ENCODE measurements around the gene USP33.
"Not testable (repeated sequence)": the region's sequence is repeated elsewhere in the genome, so short reads cannot be mapped to it uniquely, and the experiment has no call there.

USP33 gene

DNA sequence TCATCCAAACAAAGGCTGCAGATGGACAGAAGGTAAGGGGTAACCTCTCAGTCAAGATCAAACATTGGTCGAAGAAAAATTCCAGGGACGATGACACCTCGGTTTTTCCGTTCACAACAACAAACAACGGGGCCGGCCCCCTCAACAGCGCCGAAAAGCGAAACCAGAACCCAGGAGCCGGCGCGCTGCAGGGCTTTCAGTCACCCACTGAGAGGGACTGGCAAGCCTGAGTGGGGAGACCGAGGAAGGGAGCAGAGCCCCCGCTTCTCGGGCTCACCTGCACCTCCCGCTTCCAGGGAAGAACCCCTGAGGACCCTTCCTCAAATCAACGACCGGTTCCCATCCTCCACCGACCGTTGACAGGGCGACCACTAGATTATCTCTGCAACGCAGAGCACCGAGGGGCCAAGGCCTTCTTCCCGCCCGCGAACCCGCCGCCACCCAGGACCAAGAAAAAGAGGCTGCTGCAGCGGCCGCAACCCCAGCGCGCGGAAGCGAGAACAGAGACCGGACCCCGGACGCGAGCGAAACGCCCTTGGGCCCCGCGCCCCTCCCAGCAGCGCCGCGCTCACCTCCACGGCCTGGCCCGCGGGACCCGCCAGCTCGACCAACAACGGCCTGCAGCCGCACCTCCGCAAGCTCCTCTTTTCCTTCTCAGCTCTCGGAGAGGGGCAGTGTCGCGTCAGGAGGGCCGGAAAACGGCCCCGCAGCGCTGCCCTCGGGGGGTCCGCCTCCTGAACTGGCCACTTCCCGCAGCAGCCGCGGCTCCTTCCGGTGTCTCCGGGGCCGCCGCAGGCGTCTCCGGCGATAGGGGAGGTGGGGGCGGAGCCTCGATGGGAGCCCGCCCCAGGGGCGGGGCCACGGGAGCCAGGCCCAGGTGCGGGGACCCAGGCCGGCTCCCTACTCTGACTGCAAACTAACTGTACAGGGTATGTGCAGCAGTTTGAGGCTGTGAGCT lies at the start of gene USP33:
USP33 (minus strand) TSS at position 782 of the 958 bp plus-strand sequence. CDS start 18,155 bp downstream, outside the sequence.
- in situ Hi-C loops (cut with MboI; ENCODE audit: low sequenced_read_pairs) = no loop called here

DNA sequence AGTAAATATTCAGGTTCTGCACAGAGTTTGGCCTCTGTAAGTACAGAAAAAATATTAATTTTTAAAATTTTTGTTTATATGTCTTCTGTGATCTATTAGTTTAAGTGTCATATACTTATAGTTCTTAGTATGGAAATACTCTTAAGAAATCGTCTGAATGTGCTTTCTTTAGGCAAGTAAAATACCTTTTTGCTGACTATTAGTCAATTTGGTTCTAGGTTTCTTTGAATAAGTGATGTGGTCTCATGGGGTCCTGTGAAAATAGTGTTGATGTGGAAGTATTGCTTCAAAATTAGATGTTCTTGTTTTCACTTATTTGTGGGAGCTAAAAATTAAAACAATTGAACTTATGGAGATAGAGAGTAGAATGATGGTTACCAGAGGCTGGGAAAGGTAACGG lies 43.7 kb upstream of the USP33 start:
- in situ Hi-C loops (cut with MboI; ENCODE audit: low sequenced_read_pairs) = no loop called here

DNA sequence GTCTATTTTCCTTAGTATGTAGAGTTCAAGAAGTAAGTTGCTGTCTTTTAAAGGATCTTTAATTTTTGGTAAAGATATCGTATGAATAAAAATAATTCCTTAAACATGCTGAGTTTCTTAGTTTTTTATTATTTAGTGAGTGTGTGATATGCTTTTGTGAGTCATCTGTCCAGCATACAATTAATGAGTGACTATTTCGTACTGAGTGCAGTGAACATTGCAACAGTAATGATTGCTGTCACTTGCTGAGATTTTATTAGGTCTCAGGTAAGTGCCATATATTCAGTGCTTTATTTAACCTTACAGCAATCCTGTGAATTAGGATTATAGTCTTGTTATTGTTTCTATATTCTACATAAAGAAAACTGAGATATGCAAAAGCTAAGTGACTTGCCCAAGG lies 42.4 kb upstream of the USP33 start:
- in situ Hi-C loops (cut with MboI; ENCODE audit: low sequenced_read_pairs) = no loop called here

DNA sequence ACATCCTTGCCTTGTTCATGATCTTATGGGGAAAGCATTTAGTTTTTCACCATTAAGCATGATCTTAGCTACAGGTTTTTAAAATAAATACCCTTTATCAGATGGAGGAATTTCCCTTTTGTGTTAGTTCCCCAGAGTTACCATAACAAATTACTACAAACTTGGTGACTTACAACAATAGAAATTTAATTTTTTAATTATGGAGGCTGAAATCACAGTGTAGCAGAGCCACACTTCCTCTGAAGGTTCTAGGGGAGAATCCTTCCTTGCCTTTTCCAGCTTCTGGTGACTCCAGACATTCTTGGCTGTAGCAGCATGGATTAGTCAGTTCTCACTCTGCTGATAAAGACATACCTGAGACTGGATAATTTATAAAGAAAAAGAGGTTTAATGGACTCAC lies 38.3 kb upstream of the USP33 start:
- in situ Hi-C loops (cut with MboI; ENCODE audit: low sequenced_read_pairs) = no loop called here

DNA sequence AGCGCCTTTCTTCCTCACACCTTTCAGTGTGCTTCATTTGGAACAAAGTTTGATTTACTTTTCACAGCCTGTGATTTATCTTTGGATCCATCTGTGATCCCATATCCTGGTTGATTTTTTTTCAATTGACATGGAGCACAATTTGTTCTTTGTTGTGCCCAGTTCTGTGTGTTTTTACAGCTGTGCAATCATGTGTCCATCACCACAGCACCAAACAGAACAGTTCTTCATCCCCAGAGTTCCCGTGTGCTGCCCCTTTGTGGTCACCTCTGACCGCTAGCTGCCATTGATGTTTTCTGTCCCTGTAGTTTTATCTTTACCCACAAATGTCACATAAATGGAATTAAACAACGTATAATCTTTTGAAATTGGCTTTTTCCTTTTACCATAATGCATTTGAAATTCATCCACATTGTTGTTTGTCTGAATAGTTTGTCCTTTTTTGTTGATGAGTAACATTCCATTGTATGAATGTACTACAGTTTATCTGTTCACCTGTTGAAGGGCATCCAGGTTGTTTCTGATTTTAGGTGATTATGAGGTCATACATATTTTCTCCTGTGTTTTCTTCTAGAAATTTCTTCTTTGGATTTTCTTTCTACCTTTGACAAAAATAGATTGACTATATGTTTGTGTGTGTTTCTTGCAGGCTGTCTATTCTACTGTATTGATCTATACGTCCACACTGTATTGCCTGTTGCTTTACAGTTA lies 37.2 kb upstream of the USP33 start:
- in situ Hi-C loops (cut with MboI; ENCODE audit: low sequenced_read_pairs) = no loop called here

DNA sequence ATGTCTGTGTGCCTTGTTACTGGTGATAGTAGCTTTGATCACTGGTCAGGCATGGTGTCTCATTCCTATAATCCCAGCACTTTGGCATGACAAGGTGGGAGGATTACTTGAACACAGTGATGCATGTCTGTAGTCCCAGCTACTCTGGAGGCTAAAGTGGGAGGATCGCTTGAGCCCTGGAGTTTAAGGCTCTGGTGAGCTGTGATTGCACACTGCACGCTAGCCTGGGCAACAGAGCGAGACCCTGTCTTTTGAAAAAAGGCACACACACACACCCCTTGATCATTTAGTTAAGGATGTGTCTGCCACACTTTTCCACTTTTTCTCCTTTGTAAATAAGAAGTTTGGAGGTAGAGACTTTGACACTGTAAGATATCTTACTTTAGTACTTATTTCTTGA lies 34.9 kb upstream of the USP33 start:
- in situ Hi-C loops (cut with MboI; ENCODE audit: low sequenced_read_pairs) = no loop called here

DNA sequence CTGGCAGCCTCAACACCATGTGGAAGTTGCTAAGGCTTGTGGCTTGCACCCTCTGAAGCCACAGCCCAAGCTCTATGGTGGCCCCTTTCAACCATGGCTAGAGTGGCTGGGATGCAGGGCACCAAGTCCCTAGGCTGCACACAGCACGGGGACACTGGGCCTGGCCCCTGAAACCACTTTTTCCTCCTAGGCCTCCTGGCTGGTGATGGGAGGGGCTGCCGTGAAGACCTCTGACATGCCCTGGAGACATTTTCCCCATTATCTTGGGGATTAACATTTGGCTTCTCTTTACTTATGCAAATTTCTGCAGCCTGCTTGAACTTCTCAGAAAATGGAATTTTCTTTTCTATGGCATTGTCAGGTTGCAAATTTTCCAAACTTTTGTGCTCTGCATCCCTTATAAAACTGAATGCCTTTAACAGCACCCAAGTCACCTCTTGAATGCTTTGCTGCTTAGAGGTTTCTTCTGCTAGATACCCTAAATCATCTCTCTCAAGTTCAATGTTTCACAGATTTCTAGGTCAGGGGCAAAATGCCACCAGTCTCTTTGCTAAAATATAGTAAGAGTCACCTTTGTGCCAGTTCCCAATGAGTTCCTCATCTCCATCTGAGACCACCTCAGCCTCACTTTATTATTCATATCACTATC lies 26.6 kb upstream of the USP33 start:
- in situ Hi-C loops (cut with MboI; ENCODE audit: low sequenced_read_pairs) = not testable (repeated sequence)

DNA sequence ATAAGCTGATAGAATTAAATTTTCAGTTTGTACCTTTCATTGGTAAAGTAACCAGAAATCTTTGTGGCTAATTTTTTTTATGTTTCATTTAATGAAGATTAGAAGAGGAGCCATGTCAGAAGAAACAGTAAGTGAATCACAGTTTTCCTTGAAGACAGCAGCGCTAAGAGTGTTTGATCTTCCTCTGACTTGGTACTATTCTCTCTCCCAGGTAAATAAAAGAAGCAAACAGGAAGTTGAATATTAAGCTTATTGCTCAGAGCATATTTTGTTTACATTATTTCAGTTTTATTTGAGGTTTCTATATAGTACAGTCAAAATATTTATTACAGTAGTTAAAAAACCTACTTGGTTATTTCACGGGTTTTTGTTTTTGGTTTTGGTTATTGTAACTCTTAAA lies 23.5 kb upstream of the USP33 start:
- in situ Hi-C loops (cut with MboI; ENCODE audit: low sequenced_read_pairs) = no loop called here

DNA sequence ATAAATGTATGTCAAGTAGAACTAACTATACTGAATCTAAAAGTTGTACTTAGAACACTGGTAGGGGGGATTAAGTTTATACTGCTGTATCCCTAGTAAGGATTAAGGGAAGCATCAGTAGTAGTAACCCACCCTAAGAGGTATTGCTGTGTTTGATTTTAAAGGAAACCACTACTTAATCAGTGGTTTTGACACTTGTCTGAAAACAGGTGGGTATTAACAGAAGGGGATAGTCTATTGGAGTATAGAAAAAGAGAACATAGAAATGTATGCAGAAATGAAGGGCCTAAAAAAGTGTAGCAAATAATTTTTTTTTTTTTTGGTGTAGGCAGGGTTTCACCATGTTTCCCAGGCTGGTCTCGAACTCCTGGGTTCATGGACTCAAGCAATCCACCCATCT lies 22.0 kb upstream of the USP33 start:
- in situ Hi-C loops (cut with MboI; ENCODE audit: low sequenced_read_pairs) = no loop called here

DNA sequence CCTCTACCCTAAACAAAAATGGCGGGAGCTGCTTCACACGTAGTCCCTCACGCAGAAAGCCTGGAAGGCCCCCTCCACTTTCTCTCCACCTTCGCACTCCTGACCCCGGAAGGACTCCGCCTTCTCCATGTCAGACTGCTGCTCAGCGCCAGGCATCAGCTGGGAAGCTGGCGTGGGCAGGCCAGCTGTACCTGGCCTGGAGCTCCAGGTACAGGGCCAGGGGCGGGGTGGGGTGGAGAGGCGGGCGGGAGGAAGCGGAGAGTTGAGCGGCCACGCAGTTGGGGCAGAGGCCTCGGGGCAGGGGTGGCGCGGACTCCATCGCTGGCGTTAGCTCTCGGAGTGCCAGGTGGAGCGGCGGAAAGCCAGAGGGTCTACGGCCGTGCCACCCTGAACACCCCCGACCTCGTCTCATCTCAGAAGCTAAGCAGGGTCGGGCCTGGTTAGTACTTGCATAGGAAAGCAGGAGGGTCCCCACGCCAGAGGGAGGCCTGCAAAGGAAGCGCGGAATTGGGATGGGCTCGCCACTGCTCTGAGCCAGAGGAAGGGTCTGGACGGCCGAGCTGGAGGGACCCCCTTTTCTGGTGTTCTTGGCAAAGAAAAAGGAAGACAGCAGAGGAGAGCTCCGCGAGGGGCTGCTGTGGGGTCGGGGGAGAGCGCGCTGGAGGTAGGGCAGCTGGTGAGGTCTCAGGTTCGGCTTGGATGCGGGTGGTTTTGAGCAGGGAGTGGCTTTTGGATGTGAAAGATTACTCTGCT lies 20.1 kb upstream of the USP33 start, which contains the start of gene MIGA1:
MIGA1 (plus strand) TSS at position 121 of the 753 bp plus-strand sequence. CDS start 3,604 bp downstream, outside the sequence.
- in situ Hi-C loops (cut with MboI; ENCODE audit: low sequenced_read_pairs) = no loop called here

DNA sequence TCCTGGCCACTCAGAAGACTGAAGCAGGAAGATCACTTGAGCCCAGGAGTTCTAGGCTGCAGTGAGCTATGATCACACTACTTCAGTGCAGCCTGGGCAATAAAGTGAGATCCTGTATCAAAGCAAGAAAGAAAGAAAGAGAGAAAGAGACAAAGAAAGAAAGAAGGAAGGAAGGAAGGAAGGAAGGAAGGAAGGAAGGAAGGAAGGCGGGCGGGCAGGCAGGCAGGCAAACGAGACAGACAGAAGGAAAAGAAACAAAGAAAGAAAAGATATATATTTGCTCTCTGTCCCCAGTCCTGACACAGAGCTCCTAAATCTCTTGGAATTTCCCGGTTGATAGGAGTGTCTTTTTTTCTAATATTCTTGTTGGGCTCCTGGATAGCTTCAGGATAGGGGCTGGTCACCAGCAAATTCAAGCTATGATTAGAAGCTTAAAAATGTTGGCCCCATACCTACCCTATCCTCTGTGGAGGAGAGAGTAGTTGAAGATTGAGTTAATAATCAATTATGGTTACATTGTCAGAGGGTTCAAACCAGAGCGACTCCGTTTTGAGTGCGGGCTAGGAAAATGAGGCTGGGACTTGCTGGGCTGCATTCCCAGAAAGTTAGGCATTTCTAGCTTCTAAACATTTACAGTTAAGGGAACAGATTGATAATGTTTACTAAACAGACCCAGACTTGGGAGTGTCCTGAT lies 16.5 kb upstream of the USP33 start:
- in situ Hi-C loops (cut with MboI; ENCODE audit: low sequenced_read_pairs) = no loop called here

DNA sequence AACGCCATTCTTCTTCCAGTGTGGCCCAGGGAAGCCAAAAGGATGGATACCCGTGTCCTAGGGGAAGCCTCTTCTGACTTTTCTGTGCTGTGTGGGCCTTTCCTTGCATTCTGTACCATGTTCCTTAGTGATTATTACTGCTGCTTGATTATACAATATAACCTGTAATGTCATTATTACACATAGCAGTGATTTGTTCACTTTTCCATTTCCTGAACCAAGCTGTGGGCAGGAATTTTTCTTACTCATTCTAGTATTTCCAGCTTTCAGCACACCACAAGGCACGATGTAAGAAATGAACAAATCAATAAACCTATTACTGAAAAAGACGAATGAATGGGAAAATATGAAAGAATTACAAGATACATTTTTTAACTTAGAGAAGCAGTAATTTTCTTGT lies 8.4 kb upstream of the USP33 start:
- in situ Hi-C loops (cut with MboI; ENCODE audit: low sequenced_read_pairs) = no loop called here

DNA sequence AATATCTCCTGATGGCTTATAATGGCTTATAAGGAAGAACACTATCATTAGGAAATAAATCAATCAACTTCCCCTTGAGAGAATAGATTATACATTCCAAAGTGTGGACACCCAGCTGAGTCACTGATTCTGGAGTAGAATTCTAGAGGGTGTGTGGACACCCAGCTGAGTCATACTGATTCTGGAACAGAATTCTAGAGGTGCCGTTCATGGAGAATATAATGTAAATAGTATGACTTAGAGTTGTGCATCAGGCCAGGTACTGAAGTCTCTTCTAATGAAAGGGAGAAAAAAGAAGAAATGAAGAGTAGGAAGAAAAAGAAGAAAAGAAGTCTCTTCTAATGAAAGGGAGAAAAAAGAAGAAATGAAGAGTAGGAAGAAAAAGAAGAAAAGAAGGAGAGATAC lies 2.4 kb upstream of the USP33 start:
- in situ Hi-C loops (cut with MboI; ENCODE audit: low sequenced_read_pairs) = no loop called here

DNA sequence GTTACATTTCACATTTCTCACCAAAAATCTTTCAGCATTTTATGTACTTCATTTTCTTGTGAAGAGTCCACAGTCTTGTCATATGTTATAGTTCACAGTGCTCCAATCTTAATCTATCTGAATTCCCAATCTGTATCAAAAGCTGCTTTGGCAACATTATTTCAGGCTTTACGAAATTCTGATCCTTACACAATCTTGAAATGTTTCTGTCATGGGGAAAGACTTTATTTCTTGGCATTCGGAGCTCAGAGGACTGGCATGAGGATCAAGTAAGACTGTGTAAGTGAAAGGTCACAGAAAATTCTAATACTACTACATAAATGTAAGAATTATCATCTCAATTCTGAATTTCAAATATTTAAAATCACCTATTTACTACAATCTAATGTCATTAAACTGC lies 2.0 kb downstream of the USP33 start:
- in situ Hi-C loops (cut with MboI; ENCODE audit: low sequenced_read_pairs) = no loop called here

DNA sequence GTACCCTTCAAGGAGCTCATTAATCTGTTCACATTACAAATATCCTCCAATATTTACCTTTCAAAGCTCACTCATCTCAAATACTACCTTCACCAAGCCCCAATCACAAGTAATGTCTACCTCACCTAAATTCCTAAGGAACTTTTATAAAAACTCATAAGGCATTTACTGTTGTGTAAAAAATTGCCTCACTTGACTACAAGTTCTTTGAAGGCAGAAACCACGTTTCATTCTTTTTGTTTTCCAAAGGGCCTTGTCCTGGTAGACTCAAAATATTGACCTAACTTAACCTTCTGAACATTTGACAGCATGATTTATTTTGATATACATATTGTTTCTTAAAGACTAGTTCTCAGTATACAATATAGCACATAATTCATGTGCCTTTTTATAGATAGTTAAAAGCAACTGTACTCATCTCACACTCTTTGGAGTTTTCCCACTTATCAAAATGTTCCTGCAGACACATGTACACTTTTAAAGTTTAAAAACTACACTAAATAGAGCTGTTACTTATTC lies 2.5 kb downstream of the USP33 start:
- in situ Hi-C loops (cut with MboI; ENCODE audit: low sequenced_read_pairs) = no loop called here

DNA sequence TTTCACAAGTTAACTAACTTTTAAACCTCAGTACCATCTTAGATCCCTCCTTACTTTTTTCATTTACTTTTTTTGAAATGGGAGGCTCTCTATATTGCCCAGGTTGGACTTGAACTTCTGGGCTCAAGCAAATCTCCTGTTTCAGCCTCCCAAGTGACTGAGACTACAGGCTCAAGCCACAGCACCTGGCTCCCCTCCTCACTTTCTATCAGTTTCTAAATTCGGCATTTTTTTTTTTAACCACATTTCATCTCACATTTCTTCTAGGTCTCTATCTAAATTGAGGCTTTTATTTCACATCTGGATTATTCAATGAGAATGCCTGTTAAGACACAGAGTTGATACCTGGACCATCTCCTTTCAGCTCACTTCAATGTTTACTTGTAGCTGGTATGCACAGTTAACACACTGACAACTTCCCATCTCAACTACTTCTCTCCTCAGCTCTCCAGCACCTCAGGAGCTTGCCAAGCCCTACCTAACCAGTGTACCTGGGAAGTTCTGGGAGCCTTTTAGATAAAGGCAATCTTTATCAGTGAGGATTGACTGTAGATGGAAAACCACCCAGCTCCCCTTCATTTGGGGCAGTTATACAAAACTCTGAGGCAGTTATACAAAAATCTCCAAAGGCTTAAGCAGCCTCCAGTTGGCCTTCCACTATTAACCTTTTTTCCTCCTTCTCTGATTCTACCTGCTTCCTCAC lies 3.4 kb downstream of the USP33 start:
- in situ Hi-C loops (cut with MboI; ENCODE audit: low sequenced_read_pairs) = no loop called here

DNA sequence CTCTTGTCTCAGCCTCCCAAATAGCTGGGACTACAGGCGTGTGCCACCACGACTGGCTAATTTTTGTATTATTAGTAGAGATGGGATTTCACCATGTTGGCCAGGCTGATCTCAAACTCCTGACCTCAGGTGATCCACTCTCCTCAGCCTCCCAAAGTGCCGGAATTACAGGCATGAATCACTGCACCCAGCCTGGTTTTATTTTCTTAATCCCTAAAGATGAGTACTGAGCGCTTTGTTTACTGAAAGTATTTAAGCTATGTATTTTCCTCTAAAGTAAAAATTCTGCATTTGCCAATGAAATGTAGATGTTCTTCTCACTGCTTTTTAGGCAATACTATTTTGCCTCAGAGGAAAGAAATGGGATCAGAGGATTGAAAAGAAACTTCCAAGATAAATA lies 10.2 kb downstream of the USP33 start:
- in situ Hi-C loops (cut with MboI; ENCODE audit: low sequenced_read_pairs) = not testable (repeated sequence)

DNA sequence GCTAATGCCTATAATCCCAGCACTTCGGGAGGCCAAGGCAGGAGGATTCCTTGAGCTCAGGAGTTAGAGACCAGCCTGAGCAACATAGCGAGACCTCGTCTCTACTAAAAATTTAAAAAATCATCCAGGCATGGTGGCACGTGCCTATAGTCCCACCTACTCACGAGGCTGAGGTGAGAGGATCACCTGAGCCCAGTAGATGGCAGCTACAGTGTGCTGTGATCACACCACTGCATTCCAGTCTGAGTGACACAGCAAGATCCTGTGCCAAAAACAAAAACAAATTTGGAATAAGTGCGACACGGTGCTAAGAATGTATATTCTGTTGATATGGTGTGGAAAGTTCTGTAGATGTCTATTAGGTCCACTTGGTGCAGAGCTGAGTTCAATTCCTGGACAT lies 15.1 kb downstream of the USP33 start:
- in situ Hi-C loops (cut with MboI; ENCODE audit: low sequenced_read_pairs) = no loop called here

DNA sequence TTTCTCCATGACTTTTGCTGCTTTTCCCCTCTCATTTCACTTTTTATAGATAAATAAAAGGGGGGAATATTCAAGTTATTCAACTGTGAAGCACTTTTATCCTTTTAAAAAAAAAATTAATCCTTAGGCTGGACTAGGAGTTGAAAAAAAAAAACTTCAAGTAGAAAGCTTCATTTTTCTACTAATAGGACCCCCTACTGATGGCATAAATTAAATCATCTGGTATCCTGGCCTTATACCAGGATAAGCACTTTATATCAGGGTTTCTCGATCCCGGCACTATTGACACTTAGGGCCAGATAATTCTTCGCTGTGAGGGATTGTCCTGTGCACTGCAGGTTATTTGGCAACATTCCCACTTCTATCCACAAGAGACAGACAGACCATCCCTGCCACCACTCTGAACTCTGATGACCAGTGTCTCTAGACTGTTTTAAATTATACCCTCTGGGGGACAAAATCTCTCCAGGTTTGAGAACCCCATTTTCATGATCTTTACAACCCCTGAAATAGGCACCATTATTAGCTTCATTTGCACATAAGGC lies 17.6 kb downstream of the USP33 start:
- in situ Hi-C loops (cut with MboI; ENCODE audit: low sequenced_read_pairs) = no loop called here

All from HL-60/S4 treated with retinoic acid at 250 ng/mL for 4 days and 3 days (cell line).